Measurements from ENCODE around the gene GRIA3.

GRIA3 gene

GRCh38 chrX:123190096-123190495 lies 6.0 kb downstream of the GRIA3 start:
- in situ Hi-C loops (cut with MboI; ENCODE audit: low sequenced_read_pairs): no loop called here

DNA sequence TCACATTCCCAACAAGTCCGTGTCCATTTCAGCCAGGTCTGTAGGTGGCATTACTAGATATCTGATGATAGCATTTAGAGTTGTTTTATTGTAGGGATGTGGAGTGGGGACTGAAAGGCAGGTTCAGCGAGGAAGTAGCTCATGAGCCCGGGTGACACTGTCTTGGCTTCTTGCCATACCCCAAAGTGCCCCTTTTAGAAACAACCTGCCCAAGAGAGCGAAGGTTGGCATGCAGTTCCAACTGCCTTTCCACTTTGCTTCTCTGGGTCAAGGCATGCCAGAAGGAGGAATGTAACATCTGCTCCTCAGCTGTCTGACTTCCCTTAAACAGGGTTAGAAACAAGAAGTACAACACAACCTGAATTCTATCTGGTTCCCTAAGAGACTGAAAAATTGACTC lies 9.0 kb downstream of the GRIA3 start:
- in situ Hi-C loops (cut with MboI; ENCODE audit: low sequenced_read_pairs): no loop called here

DNA sequence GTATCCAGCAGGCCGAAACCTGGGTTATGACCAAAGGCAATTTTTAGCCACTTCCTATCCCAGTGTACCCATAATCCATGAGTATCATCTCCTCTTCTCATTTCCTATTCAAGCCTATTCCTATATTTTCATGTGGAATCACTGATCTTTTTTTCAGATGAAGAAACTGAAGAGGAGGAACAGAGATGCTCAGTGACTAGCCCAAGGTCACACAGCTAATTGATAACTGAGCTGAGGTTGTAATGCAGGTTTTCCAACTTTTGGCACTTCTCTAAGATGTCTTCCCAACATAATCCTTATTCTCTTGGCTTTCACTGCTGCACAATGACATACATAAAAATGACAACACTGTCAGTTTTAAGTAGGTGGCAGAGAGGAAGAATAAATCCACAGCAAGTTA lies 15.3 kb downstream of the GRIA3 start:
- in situ Hi-C loops (cut with MboI; ENCODE audit: low sequenced_read_pairs): no loop called here

DNA sequence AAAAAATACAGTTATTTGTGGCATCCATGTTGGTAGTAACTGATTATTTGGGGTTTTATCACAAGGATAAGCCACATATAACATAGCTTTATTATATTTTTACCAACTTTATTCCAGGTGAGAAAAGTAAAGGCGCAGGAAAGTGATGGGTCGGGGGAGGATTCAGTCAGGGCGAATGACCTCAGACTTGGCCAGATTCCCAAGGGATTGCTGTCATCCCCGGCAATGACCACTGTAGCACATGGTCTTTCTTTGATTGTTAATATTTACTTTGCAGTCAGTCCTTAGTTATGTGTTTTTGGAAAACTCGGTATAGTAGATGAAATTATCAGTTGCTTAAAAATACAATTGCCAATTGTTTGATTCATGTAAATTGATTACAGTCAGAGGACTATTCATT lies 17.6 kb downstream of the GRIA3 start:
- in situ Hi-C loops (cut with MboI; ENCODE audit: low sequenced_read_pairs): no loop called here

DNA sequence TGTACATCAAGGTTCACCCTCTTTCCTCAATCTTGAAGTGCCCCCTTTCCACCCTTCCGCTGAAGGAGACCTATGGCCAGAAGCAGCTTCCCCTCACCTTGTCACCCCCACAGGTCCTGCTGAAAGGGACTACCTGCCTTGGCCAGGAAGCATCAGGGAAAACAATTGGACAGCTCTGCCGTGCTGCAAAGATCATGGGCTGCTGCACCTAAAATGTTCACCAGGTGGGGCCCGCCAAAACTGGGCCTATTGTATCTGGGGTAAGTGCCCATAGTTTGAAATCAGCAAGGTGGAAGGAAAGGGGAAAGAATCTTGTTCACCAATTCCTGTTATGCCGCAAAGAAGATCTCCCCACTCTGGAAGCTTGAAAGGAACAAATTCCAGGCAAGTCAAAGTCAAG lies 18.4 kb downstream of the GRIA3 start:
- in situ Hi-C loops (cut with MboI; ENCODE audit: low sequenced_read_pairs): no loop called here

DNA sequence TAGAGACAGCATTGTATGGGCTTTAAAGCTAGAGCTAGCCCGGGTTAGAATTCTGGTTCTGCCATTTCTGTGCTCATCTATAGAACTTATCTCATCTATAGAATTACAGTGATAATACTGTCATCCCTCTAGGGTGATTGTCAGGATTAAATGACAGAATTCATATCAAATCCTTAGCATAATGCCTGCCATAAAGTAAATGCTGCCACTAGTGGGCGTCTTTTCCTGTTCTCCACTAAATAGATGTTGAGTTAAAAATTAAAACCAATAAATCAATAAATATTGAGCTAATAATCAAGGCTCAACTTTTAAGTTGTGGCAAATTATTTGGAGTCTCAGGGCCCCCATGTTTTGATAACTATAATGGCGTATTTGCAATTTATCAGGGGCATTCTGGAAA lies 19.7 kb downstream of the GRIA3 start:
- in situ Hi-C loops (cut with MboI; ENCODE audit: low sequenced_read_pairs): no loop called here

DNA sequence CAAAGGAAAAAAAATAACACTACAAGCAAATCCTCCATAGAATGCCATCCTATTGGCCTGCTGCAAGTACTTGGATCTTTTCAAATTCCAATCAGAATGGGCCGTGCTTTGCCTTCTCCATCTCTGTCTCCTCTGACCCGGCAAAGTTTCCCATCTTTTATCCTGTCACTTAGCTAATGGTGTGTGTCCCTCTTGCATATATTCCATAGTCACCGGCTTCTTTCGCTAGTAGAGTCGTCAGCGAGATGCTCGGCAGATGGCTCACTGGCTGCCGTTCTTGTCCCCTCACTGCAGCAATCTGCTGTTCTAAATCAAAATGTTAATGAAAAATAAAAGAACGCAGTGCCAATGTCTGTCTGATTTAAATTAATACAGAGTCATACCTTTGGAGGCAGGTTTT lies 22.1 kb downstream of the GRIA3 start:
- in situ Hi-C loops (cut with MboI; ENCODE audit: low sequenced_read_pairs): no loop called here

DNA sequence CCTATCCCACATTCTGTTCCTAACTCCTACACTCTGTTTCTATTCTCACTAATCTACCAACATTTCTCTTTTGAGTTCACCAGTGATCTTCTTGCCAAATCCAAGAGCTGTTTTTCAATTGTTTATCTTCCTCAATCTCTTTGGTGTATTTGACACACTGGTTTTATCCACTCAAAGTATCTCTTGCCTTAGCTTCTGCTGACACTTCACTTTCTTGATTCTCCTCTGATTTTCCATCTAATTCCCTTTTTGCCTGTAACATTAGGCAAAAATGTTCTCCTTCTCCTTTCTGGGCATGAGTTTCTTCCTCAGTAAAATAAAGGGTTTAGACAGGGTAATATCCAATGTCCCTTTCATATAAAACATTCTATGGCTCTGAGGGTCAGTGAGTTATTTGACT lies 26.2 kb downstream of the GRIA3 start:
- in situ Hi-C loops (cut with MboI; ENCODE audit: low sequenced_read_pairs): no loop called here

DNA sequence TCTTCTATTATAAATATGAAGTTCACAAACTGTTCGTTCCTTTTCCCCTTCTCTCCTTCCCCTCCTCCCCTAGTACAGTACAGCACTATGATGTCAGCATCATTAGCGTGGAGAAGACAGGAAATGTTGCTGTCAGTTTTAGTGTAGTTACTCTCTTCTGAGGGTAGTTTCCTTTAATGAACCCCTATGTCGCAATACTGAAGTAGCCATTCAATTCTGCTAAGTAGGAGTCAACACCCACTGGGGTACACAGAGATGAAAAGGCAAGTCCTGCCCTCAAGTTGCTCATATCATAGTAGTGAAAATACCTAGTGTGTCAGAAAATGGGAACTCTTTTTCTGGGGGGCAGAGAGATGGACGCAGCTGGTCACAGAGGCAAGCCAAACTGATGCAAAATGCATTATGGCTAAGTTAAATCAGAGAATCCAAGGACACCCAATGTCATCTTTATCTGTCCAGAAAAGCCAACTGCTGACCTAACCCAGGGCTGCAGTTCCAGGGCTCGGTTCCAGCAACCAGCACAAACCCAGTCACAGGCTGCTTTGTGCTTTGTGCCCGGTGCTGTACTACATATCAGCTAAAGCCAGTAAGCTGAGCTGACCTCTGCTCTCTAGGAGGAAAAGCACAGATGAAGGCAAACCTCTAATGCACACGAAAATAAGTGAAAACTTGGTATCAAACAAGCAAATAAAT lies 31.5 kb downstream of the GRIA3 start:
- in situ Hi-C loops (cut with MboI; ENCODE audit: low sequenced_read_pairs): no loop called here

DNA sequence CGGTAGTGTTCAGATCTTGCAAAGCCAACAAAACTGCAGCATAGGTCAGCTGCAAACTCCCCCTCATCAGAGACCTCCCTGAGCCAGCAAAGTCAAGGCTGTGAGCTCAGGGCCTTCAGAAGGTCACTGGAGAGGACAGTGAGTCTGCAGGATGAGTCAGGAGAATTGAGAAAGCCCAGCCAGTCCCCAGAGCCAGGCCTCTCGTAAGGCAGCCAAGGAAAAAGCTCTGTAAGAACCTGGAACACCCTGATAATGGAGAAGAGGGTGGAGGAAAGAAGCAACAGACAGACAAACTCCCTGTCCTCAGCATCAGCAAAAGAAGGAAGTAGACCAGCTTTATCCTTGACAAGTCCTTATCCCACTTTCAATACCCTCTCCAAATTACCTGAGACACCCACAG lies 33.0 kb downstream of the GRIA3 start:
- in situ Hi-C loops (cut with MboI; ENCODE audit: low sequenced_read_pairs): no loop called here

DNA sequence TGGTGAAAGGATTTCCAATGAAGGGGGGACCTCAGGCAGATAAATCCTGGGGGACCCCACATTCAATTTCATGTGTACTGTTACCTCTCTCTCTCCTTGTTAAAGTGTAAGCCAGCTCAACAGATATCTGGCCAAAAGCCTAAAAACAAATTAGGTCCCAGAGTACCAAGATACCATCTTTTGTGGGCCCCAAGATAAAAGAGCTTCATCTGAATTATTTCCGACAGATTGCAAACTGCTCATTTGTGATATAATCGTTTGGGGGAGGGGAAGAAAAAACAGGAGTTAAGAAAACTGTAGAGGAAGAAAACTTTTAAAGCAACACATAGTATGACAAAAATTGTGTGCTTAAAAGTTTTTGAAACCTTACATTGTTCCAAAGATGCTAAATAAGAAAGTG lies 33.6 kb downstream of the GRIA3 start:
- in situ Hi-C loops (cut with MboI; ENCODE audit: low sequenced_read_pairs): no loop called here

GRCh38 chrX:123219916-123220315 lies 35.8 kb downstream of the GRIA3 start:
- in situ Hi-C loops (cut with MboI; ENCODE audit: low sequenced_read_pairs): no loop called here

- in situ Hi-C loops (cut with MboI; ENCODE audit: low sequenced_read_pairs): no loop called here
These were observed 38.8 kb downstream of the GRIA3 start for GRCh38 chrX:123222920-123223319.

DNA sequence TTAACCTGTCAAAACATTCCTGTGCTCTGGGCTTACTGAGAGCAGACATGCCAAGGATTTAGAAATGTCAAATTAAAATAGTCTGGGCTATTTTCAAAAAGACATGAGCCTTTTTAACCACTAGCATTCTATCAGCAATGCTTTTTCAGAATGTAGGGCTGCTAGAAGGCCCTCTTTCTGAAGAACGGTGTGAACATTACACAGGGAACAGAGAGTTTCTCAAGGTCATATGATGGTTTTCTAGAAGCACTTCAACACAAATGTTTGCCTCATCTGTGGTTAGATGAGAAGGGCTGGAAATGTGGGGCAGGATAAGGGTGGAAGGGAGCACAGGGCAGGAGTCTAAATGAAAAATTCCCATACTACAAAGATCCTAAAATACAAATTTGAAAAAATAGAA lies 39.3 kb downstream of the GRIA3 start:
- in situ Hi-C loops (cut with MboI; ENCODE audit: low sequenced_read_pairs): no loop called here

DNA sequence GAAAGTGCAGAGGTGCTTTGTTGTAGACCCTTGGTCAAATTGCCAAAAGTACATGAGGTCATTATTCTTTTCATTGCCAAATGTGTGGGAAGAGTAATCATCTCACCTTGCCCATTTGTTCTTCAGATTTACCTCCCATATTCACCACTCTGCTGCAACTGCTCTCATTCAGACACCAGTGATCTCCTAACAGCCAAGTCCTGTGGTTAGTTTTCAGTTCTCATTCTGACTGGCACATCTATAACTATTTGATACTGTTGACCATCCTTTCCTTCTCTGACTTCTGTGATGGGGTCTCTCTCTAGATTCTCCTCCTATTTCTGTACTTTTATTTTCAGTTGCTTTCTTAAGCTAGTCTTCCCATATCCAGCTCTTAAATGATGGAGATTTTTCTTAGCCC lies 39.8 kb downstream of the GRIA3 start:
- in situ Hi-C loops (cut with MboI; ENCODE audit: low sequenced_read_pairs): no loop called here

GRCh38 chrX:123230798-123231197 lies 46.7 kb downstream of the GRIA3 start:
- in situ Hi-C loops (cut with MboI; ENCODE audit: low sequenced_read_pairs): no loop called here

GRCh38 chrX:123236859-123237258 lies 52.8 kb downstream of the GRIA3 start:
- in situ Hi-C loops (cut with MboI; ENCODE audit: low sequenced_read_pairs): no loop called here

GRCh38 chrX:123237271-123237670 lies 53.2 kb downstream of the GRIA3 start:
- in situ Hi-C loops (cut with MboI; ENCODE audit: low sequenced_read_pairs): no loop called here

DNA sequence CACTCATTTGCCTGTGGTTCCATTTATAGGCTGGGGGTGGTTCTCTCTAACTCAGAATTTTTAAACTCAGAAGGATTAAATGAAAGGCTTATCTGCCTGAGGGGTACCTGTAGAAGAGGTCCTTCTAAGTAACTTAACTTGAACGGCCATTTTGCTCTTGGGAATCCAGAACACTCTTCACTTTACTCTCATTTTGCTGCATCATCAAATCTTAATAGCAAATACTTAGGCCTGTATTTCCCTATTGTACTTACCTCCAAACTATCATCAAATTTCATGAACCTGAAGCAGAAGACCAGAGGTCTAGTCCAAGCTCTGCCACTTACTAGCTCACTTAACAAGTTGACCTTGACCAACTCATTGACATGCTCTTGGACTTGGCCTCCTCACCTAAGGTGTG lies 70.4 kb downstream of the GRIA3 start:
- in situ Hi-C loops (cut with MboI; ENCODE audit: low sequenced_read_pairs): no loop called here

- in situ Hi-C loops (cut with MboI; ENCODE audit: low sequenced_read_pairs): no loop called here
These were observed 72.3 kb downstream of the GRIA3 start for GRCh38 chrX:123256378-123256777.

DNA sequence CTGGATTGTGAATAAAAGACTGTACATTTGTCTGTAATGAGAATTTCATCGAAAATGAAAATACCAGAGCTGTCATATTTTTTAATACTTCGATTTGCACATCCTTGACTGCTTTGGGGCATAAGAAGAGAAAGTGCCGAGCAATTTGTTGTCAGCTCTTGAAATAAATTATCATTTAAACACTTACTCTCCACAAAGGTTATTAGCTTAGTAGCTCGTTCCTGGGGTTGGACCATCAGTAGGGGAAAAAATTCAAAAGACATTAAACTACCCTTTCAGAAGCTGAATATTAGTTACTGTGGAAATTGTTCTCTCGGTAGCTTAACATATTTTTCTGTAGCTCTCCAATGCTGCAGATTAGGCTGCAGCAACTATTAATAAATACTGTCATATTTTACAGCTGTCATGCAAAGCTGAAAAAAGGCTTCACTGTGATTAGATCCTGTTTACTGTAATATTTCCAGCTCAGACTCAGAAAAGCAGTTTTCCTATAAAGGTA lies 76.9 kb downstream of the GRIA3 start:
- in situ Hi-C loops (cut with MboI; ENCODE audit: low sequenced_read_pairs): no loop called here

DNA sequence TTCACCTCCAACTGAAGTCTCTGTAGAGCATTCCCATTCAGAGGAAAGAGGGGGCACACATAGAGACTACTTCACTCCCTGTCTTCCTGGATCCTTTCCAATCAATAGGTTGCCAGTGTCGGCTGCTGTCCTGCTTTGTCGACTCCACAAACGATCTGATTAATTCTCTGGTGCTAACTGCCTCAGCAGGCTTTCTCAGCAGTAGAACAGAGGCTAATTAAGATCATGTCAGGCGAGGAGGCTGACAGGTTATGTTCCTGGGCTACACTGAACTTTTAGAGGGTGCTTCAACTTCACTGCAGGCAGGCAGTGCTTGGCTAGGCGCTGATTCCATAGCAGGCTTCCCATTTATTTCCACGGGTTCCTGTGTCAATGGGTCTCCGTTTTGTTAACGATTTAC lies 79.2 kb downstream of the GRIA3 start:
- in situ Hi-C loops (cut with MboI; ENCODE audit: low sequenced_read_pairs): no loop called here

DNA sequence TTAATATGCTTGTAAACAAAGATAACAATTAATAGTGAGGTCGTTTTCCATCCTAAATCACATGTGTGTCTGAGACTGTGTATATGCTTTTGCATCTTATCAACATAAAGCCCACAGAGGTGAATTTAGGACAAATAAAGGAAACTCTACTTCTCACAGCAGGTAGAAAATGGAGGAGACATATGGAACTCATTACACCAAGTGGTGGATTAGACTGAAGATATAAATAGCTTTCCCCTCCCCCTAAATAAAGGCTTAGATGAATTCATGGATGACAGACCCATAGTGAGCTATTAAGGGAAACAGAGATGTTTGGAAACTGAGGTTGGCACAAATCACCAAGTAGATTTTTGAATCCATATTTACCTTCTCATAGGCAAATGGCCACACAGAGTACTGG lies 79.7 kb downstream of the GRIA3 start:
- in situ Hi-C loops (cut with MboI; ENCODE audit: low sequenced_read_pairs): no loop called here
